HT1080 (cell line): ENCODE data around the gene FAF1. TPM values are rescaled to one million over a fixed set of nuclear protein-coding genes. Genes with fewer than 3 reads are reported as not detected.

ENCODE experiments used
- DNase-seq: peaks from one replicate; pipeline ENCODE4 v3.0.0-alpha.2; 2015; ENCODE audit warnings: low read depth
- total RNA-seq: library from RNA; depleted of rRNA; stranded (reverse); fragments of >200 nt; shearing (Covaris generic); gene quantifications from 2 replicates; pipeline ENCODE4 v1.2.3, GENCODE V29; 2014

FAF1 gene
- total RNA-seq, 1 experiment from 2014 or later: 61.0 TPM

- peak; percentile 73 for DNase-seq
Measured at GRCh38 chr1:50978144-50978851, 18.2 kb upstream of the FAF1 start.

GRCh38 chr1:50977575-50978143, 17.6 kb upstream of the FAF1 start:
- DNase-seq: no peak

- peak; percentile 80 for DNase-seq
Measured at GRCh38 chr1:50976890-50977574, 17.0 kb upstream of the FAF1 start.

- peak; percentile 32 for DNase-seq
Measured at GRCh38 chr1:50976111-50976889, 16.2 kb upstream of the FAF1 start.

- no peak for DNase-seq
Measured at GRCh38 chr1:50975436-50975835, 15.4 kb upstream of the FAF1 start.

GRCh38 chr1:50974618-50974935, 14.5 kb upstream of the FAF1 start:
- peak; percentile 42 for DNase-seq

- DNase-seq: peak; percentile 59
Measured at GRCh38 chr1:50973875-50974617, 14.0 kb upstream of the FAF1 start.

GRCh38 chr1:50973255-50973654, 13.2 kb upstream of the FAF1 start:
- DNase-seq: no peak

GRCh38 chr1:50972766-50973165, 12.7 kb upstream of the FAF1 start:
- peak; percentile 30 for DNase-seq

- no peak for DNase-seq
Measured at GRCh38 chr1:50971748-50972305, 11.8 kb upstream of the FAF1 start.

GRCh38 chr1:50970931-50971582, 11.0 kb upstream of the FAF1 start:
- peak; percentile 32 for DNase-seq

GRCh38 chr1:50970509-50970887, 10.4 kb upstream of the FAF1 start:
- no peak for DNase-seq

GRCh38 chr1:50969611-50970508, 9.8 kb upstream of the FAF1 start, which contains the start of gene CDKN2C:
Gene CDKN2C, plus strand, starts transcription at chr1:50970245. Its CDS starts 124 bp downstream, at chr1:50970369.
- peak; percentile 94 for DNase-seq

- DNase-seq: no peak
Measured at GRCh38 chr1:50968821-50969610, 8.9 kb upstream of the FAF1 start.

GRCh38 chr1:50968158-50968820, 8.2 kb upstream of the FAF1 start:
- DNase-seq: peak; percentile 90

GRCh38 chr1:50967416-50968157, 7.5 kb upstream of the FAF1 start:
- DNase-seq: peak; percentile 29

- no peak for DNase-seq
Measured at GRCh38 chr1:50966991-50967390, 6.9 kb upstream of the FAF1 start.
